WTC11 (cell line): ENCODE results near the gene LYL1. TPM values are rescaled to one million over a fixed set of nuclear protein-coding genes. Genes with fewer than 3 reads are reported as not detected.

Experiments used
- ATAC-seq: fragments of 200-7000 bp; cut with Tn5 transposase; 2 replicates; pipeline ENCODE4 v1.10.0; 2021; ENCODE audit warnings: mild to moderate bottlenecking, moderate library complexity
- CTCF ChIA-PET: fragments of 300-600 bp; sonication (Branson Sonifier 250); formaldehyde crosslinking; loops from one replicate; lab custom pipeline; 2021; ENCODE audit warnings: antibody characterized with exemption; lab: Charles Lee
- POLR2A ChIA-PET: fragments of 350-600 bp; sonication (Branson Sonifier 250); formaldehyde crosslinking; loops from one replicate; lab custom pipeline; 2021; ENCODE audit warnings: antibody characterized with exemption; lab: Charles Lee
- DNase-seq: peaks from one replicate; pipeline ENCODE4 v3.0.0; 2021; ENCODE audit warnings: low spot score
- H3K27ac Mint-ChIP-seq: 2 replicates; pipeline ENCODE4 v1.8.0; 2021; ENCODE audit warnings: mixed read lengths
- H3K27me3 Mint-ChIP-seq: 2 replicates; pipeline ENCODE4 v1.8.0; 2021; ENCODE audit warnings: low read depth, mild to moderate bottlenecking, moderate library complexity, mixed read lengths
- H3K36me3 Mint-ChIP-seq: 2 replicates; pipeline ENCODE4 v1.8.0; 2021; ENCODE audit warnings: mixed read lengths
- H3K4me1 Mint-ChIP-seq: 2 replicates; pipeline ENCODE4 v1.8.0; 2022; ENCODE audit warnings: mixed read lengths
- H3K4me3 Mint-ChIP-seq: 2 replicates; pipeline ENCODE4 v1.8.0; 2021; ENCODE audit warnings: mild to moderate bottlenecking, moderate library complexity, mixed read lengths
- H3K9me3 Mint-ChIP-seq: 2 replicates; pipeline ENCODE4 v1.8.0; 2021; ENCODE audit warnings: mixed read lengths
- CREB1 ChIP-seq: sonication (generic); formaldehyde crosslinking; IDR thresholded peaks from 2 replicates; pipeline ENCODE4 v1.8.0; 2023; ENCODE audit warnings: mild to moderate bottlenecking, missing genetic modification reagents
- CREM ChIP-seq: sonication (generic); formaldehyde crosslinking; IDR thresholded peaks from 2 replicates; pipeline ENCODE4 v1.8.1; 2022; ENCODE audit warnings: mild to moderate bottlenecking, missing genetic modification reagents, moderate library complexity
- ETV6 ChIP-seq: sonication (generic); formaldehyde crosslinking; IDR thresholded peaks from 2 replicates; pipeline ENCODE4 v1.8.1; 2022; ENCODE audit warnings: mild to moderate bottlenecking, missing genetic modification reagents
- GABPB1 ChIP-seq: sonication (generic); formaldehyde crosslinking; IDR thresholded peaks from 2 replicates; pipeline ENCODE4 v1.8.1; 2023; ENCODE audit warnings: mild to moderate bottlenecking, missing genetic modification reagents
- KAT7 ChIP-seq: sonication (generic); formaldehyde crosslinking; IDR thresholded peaks from 2 replicates; pipeline ENCODE4 v1.8.1; 2023; ENCODE audit warnings: missing genetic modification reagents, mild to moderate bottlenecking, borderline replicate concordance
- OVOL2 ChIP-seq: fragments of 250-450 bp; sonication (Bioruptor Pico); IDR thresholded peaks from 2 replicates; pipeline ENCODE4 v1.9.0; 2021; ENCODE audit warnings: mild to moderate bottlenecking, borderline replicate concordance
- SMAD3 ChIP-seq: sonication (generic); formaldehyde crosslinking; IDR thresholded peaks from 2 replicates; pipeline ENCODE4 v1.8.0; 2022; ENCODE audit warnings: missing genetic modification reagents, mild to moderate bottlenecking, borderline replicate concordance
- SP1 ChIP-seq: sonication (generic); formaldehyde crosslinking; conservative IDR thresholded peaks from 2 replicates; pipeline ENCODE4 v1.8.1; 2022; ENCODE audit warnings: missing genetic modification reagents
- TEAD1 ChIP-seq: sonication (generic); formaldehyde crosslinking; IDR thresholded peaks from 2 replicates; pipeline ENCODE4 v1.8.0; 2022; ENCODE audit warnings: mild to moderate bottlenecking, missing genetic modification reagents
- ZNF138 ChIP-seq: sonication (generic); formaldehyde crosslinking; conservative IDR thresholded peaks from 2 replicates; pipeline ENCODE4 v1.8.1; 2022; ENCODE audit warnings: mild to moderate bottlenecking, moderate library complexity, missing genetic modification reagents
- ZNF232 ChIP-seq: sonication (generic); formaldehyde crosslinking; IDR thresholded peaks from 2 replicates; pipeline ENCODE4 v1.8.0; 2022; ENCODE audit warnings: mild to moderate bottlenecking, missing genetic modification reagents
- ZNF423 ChIP-seq: fragments of 250-450 bp; sonication (Bioruptor Pico); IDR thresholded peaks from 2 replicates; pipeline ENCODE4 v2.1.2; 2022; ENCODE audit warnings: mild to moderate bottlenecking, moderate library complexity
- ZNF671 ChIP-seq: fragments of 250-450 bp; sonication (Bioruptor Pico); IDR thresholded peaks from 2 replicates; pipeline ENCODE4 v1.8.0; 2021; ENCODE audit warnings: mild to moderate bottlenecking
- total RNA-seq: library from RNA; stranded (reverse); gene quantifications from 3 replicates; pipeline ENCODE4 v1.2.3, GENCODE V29; 2021
- TF ChIP-seq, protein P1 (sequence below): sonication (generic); formaldehyde crosslinking; IDR thresholded peaks from 2 replicates; pipeline ENCODE4 v1.8.1; 2022; ENCODE audit warnings: low read depth, missing genetic modification reagents, borderline replicate concordance
- TF ChIP-seq, protein P2 (sequence below): sonication (generic); formaldehyde crosslinking; IDR thresholded peaks from 2 replicates; pipeline ENCODE4 v1.8.1; 2023; ENCODE audit warnings: mild to moderate bottlenecking, missing genetic modification reagents, borderline replicate concordance
- TF ChIP-seq, protein P3 (sequence below): sonication (generic); formaldehyde crosslinking; IDR thresholded peaks from 2 replicates; pipeline ENCODE4 v1.8.0; 2023; ENCODE audit warnings: mild to moderate bottlenecking, missing genetic modification reagents
- TF ChIP-seq, protein P4 (sequence below): sonication (generic); formaldehyde crosslinking; IDR thresholded peaks from 2 replicates; pipeline ENCODE4 v1.8.0; 2022; ENCODE audit warnings: missing genetic modification reagents
- TF ChIP-seq, protein P5 (sequence below): sonication (generic); formaldehyde crosslinking; IDR thresholded peaks from 2 replicates; pipeline ENCODE4 v1.8.1; 2022; ENCODE audit warnings: mild to moderate bottlenecking, missing genetic modification reagents, moderate library complexity, borderline replicate concordance
- TF ChIP-seq, protein P6 (sequence below): sonication (generic); formaldehyde crosslinking; IDR thresholded peaks from 2 replicates; pipeline ENCODE4 v1.8.1; 2023; ENCODE audit warnings: mild to moderate bottlenecking, moderate library complexity, missing genetic modification reagents

The LYL1 gene
- total RNA-seq, 1 experiment from 2014 or later = 1.2 TPM

DNA sequence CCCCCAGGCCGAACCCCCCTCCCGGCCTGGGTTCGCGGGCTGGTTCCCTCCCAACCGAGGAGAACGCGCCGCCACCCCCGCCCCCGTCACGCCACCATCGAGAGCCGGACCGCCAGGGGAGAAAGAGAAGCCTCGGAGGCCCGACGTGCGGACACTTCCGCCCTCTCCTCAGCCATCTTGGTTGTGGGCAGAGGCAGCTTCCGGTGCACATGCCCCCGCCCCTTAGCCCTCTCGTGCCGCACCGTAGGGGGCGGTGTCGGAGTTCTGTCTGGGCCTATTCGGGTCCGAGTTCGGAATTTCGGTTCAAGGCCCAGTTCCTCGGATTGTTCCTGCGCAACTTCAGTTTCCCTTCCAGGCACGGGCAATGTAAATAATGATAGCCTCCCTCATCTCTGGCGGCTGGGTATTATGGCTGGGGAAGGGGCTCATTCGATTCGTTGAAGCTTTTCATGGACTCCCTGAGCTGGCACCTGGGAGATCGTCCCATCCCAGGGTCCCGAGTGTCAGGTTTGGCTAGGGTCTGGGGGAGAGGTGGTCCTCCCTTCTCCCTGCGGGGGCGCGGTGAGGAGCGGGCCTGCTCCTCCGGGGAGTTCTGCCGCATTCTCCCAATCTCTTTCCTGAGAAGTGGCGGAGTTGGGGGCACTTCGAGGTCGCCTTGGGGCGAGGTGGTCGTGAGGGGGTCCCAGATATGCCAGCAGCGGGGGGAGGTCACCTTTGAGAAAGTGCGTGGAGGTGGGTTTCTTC is 47.7 kb upstream of the LYL1 start, which contains the start of the genes IER2 and STX10 (continued):
- TF ChIP-seq, protein P1, sequence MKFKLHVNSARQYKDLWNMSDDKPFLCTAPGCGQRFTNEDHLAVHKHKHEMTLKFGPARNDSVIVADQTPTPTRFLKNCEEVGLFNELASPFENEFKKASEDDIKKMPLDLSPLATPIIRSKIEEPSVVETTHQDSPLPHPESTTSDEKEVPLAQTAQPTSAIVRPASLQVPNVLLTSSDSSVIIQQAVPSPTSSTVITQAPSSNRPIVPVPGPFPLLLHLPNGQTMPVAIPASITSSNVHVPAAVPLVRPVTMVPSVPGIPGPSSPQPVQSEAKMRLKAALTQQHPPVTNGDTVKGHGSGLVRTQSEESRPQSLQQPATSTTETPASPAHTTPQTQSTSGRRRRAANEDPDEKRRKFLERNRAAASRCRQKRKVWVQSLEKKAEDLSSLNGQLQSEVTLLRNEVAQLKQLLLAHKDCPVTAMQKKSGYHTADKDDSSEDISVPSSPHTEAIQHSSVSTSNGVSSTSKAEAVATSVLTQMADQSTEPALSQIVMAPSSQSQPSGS (CRISPR knock-in tag) = no peak
- TF ChIP-seq, protein P2, sequence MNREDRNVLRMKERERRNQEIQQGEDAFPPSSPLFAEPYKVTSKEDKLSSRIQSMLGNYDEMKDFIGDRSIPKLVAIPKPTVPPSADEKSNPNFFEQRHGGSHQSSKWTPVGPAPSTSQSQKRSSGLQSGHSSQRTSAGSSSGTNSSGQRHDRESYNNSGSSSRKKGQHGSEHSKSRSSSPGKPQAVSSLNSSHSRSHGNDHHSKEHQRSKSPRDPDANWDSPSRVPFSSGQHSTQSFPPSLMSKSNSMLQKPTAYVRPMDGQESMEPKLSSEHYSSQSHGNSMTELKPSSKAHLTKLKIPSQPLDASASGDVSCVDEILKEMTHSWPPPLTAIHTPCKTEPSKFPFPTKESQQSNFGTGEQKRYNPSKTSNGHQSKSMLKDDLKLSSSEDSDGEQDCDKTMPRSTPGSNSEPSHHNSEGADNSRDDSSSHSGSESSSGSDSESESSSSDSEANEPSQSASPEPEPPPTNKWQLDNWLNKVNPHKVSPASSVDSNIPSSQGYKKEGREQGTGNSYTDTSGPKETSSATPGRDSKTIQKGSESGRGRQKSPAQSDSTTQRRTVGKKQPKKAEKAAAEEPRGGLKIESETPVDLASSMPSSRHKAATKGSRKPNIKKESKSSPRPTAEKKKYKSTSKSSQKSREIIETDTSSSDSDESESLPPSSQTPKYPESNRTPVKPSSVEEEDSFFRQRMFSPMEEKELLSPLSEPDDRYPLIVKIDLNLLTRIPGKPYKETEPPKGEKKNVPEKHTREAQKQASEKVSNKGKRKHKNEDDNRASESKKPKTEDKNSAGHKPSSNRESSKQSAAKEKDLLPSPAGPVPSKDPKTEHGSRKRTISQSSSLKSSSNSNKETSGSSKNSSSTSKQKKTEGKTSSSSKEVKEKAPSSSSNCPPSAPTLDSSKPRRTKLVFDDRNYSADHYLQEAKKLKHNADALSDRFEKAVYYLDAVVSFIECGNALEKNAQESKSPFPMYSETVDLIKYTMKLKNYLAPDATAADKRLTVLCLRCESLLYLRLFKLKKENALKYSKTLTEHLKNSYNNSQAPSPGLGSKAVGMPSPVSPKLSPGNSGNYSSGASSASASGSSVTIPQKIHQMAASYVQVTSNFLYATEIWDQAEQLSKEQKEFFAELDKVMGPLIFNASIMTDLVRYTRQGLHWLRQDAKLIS (CRISPR knock-in tag) = 0 out of 2 replicates have a peak, but pooled peaks have one; percentile 30
- peak; percentile 57; the same call in 1 of the 2 replicates for TF ChIP-seq ZNF232
- TF ChIP-seq ZNF138 = no peak
- TF ChIP-seq, protein P3, sequence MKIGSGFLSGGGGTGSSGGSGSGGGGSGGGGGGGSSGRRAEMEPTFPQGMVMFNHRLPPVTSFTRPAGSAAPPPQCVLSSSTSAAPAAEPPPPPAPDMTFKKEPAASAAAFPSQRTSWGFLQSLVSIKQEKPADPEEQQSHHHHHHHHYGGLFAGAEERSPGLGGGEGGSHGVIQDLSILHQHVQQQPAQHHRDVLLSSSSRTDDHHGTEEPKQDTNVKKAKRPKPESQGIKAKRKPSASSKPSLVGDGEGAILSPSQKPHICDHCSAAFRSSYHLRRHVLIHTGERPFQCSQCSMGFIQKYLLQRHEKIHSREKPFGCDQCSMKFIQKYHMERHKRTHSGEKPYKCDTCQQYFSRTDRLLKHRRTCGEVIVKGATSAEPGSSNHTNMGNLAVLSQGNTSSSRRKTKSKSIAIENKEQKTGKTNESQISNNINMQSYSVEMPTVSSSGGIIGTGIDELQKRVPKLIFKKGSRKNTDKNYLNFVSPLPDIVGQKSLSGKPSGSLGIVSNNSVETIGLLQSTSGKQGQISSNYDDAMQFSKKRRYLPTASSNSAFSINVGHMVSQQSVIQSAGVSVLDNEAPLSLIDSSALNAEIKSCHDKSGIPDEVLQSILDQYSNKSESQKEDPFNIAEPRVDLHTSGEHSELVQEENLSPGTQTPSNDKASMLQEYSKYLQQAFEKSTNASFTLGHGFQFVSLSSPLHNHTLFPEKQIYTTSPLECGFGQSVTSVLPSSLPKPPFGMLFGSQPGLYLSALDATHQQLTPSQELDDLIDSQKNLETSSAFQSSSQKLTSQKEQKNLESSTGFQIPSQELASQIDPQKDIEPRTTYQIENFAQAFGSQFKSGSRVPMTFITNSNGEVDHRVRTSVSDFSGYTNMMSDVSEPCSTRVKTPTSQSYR (CRISPR knock-in tag) = 0 out of 2 replicates have a peak, but pooled peaks have one; percentile 6
- TF ChIP-seq CREM (CRISPR knock-in tag) = 0 out of 2 replicates have a peak, but pooled peaks have one; percentile 63
- peak; percentile 95 for TF ChIP-seq SP1
- peak; percentile 83 for TF ChIP-seq TEAD1 (CRISPR knock-in tag)
- TF ChIP-seq GABPB1 (CRISPR knock-in tag) = peak; percentile 73
- peak; percentile 71 for TF ChIP-seq ETV6
- TF ChIP-seq CREB1 (CRISPR knock-in tag) = 0 out of 2 replicates have a peak, but pooled peaks have one; percentile 12

DNA sequence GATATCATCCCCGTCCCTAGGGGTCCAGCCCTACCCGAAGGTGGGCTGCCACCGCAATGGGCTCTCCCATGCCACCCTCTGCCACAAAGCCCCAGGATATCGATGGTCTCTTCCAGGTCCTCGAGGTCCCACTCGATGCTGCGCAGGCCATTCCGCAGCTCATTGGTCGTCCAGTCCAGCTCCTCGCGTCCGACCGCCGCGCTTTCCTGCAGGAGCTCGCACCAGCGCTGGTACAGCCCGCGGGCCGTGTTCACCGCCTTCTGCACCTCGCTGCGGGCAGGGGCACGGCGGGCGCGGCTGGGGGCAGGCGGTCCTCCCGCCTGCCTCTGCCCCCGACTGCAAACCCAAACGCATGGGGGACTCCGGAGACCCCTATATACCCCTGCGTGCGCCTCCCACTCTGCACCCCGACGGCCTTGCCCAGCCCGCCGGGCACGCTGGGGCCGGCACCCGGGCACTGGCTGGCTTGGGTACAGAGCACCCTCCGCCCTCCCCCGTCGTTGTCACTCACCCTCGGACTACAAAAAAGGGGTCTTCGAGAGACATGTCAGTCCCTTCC is 47.0 kb upstream of the LYL1 start:
- Mint-ChIP-seq H3K27ac (peak overlapping the region; percentile 64), H3K9me3 (no peaks in the 10 kb centered on the region), H3K27me3 (peaks cover 7% of the 10 kb centered on the region; the same call in 1 of the 2 replicates), H3K36me3 (peaks cover 19% of the 10 kb centered on the region), H3K4me3 (peak overlapping the region; percentile 99), H3K4me1 (peaks cover 13% of the 10 kb centered on the region)
- DNase-seq = peak; percentile 67
- peak; percentile 3; the same call in 1 of the 2 replicates for ATAC-seq
- CTCF ChIA-PET = interaction anchor here (0.7 to 2.5 kb wide), 17 partner anchors 8 to 184 kb away, joined by 3 to 31 read pairs (median 5); partner anchors contain the start of gene NACC1
- POLR2A ChIA-PET = interaction anchor here (0.7 to 2.5 kb wide), 8 partner anchors 14 to 50 kb away, joined by 3 to 29 read pairs (median 5); partner anchors contain the start of gene NACC1
- TF ChIP-seq SMAD3 (CRISPR knock-in tag) = peak; percentile 65; the same call in 1 of the 2 replicates
- TF ChIP-seq, protein P4, sequence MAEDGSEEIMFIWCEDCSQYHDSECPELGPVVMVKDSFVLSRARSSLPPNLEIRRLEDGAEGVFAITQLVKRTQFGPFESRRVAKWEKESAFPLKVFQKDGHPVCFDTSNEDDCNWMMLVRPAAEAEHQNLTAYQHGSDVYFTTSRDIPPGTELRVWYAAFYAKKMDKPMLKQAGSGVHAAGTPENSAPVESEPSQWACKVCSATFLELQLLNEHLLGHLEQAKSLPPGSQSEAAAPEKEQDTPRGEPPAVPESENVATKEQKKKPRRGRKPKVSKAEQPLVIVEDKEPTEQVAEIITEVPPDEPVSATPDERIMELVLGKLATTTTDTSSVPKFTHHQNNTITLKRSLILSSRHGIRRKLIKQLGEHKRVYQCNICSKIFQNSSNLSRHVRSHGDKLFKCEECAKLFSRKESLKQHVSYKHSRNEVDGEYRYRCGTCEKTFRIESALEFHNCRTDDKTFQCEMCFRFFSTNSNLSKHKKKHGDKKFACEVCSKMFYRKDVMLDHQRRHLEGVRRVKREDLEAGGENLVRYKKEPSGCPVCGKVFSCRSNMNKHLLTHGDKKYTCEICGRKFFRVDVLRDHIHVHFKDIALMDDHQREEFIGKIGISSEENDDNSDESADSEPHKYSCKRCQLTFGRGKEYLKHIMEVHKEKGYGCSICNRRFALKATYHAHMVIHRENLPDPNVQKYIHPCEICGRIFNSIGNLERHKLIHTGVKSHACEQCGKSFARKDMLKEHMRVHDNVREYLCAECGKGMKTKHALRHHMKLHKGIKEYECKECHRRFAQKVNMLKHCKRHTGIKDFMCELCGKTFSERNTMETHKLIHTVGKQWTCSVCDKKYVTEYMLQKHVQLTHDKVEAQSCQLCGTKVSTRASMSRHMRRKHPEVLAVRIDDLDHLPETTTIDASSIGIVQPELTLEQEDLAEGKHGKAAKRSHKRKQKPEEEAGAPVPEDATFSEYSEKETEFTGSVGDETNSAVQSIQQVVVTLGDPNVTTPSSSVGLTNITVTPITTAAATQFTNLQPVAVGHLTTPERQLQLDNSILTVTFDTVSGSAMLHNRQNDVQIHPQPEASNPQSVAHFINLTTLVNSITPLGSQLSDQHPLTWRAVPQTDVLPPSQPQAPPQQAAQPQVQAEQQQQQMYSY (CRISPR knock-in tag) = peak; percentile 91
- TF ChIP-seq ZNF423 = no peak
- 0 out of 2 replicates have a peak, but pooled peaks have one; percentile 16 for TF ChIP-seq CREB1 (CRISPR knock-in tag)
- 0 out of 2 replicates have a peak, but pooled peaks have one; percentile 31 for TF ChIP-seq KAT7
- no peak for TF ChIP-seq ZNF671 (CRISPR knock-in tag)
- TF ChIP-seq, protein P5, sequence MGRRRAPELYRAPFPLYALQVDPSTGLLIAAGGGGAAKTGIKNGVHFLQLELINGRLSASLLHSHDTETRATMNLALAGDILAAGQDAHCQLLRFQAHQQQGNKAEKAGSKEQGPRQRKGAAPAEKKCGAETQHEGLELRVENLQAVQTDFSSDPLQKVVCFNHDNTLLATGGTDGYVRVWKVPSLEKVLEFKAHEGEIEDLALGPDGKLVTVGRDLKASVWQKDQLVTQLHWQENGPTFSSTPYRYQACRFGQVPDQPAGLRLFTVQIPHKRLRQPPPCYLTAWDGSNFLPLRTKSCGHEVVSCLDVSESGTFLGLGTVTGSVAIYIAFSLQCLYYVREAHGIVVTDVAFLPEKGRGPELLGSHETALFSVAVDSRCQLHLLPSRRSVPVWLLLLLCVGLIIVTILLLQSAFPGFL (CRISPR knock-in tag) = no peak
- TF ChIP-seq, protein P6, sequence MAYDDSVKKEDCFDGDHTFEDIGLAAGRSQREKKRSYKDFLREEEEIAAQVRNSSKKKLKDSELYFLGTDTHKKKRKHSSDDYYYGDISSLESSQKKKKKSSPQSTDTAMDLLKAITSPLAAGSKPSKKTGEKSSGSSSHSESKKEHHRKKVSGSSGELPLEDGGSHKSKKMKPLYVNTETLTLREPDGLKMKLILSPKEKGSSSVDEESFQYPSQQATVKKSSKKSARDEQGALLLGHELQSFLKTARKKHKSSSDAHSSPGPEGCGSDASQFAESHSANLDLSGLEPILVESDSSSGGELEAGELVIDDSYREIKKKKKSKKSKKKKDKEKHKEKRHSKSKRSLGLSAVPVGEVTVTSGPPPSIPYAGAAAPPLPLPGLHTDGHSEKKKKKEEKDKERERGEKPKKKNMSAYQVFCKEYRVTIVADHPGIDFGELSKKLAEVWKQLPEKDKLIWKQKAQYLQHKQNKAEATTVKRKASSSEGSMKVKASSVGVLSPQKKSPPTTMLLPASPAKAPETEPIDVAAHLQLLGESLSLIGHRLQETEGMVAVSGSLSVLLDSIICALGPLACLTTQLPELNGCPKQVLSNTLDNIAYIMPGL (CRISPR knock-in tag) = 0 out of 2 replicates have a peak, but pooled peaks have one; percentile 32
- TF ChIP-seq OVOL2 (CRISPR knock-in tag) = no peak
